ENCODE measurements around the gene RAI14.

The RAI14 gene

DNA sequence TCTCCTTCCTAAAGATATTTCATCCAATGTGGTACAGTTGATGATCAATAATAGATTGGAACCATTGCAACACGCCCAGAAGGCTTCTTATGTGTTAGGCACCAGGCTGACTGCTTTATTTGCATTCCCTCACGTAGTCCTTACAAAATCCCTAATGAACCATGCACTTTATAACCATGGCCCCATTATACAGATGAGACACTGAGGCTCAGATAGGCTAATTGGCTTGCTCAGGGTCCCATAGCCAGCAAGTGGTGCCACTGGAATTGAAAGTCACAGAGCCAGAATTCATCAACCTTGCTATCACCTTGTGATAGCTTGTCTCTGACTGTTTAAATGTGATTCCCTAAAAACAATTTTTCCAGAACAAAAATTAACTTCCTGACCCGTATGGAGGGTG, 27.8 kb upstream of the RAI14 start:
- Histone ChIP-seq H3K4me1 (ENCODE audit: low read length) (no peaks in the 10 kb centered on the region), H4K20me1 (ENCODE audit: insufficient read depth, low read length) (no peaks in the 10 kb centered on the region), H3K9me3 (ENCODE audit: insufficient read depth, low read length) (no peaks in the 10 kb centered on the region), H2AFZ (ENCODE audit: low read depth, low read length) (no peak overlapping the region), H3K79me2 (ENCODE audit: low read length) (no peaks in the 10 kb centered on the region), H3K27ac (ENCODE audit: low read length) (no peak overlapping the region), H3K36me3 (replicated peaks; ENCODE audit: low read depth, low read length) (no peaks in the 10 kb centered on the region), H3K4me3 (ENCODE audit: low read length) (no peak overlapping the region), H3K27me3 (ENCODE audit: low read depth, low read length) (no peaks in the 10 kb centered on the region), H3K9ac (ENCODE audit: low read length) (no peak overlapping the region), H3K4me2 (ENCODE audit: low read length) (no peak overlapping the region)
- TF ChIP-seq, protein P1, sequence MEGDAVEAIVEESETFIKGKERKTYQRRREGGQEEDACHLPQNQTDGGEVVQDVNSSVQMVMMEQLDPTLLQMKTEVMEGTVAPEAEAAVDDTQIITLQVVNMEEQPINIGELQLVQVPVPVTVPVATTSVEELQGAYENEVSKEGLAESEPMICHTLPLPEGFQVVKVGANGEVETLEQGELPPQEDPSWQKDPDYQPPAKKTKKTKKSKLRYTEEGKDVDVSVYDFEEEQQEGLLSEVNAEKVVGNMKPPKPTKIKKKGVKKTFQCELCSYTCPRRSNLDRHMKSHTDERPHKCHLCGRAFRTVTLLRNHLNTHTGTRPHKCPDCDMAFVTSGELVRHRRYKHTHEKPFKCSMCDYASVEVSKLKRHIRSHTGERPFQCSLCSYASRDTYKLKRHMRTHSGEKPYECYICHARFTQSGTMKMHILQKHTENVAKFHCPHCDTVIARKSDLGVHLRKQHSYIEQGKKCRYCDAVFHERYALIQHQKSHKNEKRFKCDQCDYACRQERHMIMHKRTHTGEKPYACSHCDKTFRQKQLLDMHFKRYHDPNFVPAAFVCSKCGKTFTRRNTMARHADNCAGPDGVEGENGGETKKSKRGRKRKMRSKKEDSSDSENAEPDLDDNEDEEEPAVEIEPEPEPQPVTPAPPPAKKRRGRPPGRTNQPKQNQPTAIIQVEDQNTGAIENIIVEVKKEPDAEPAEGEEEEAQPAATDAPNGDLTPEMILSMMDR (IDR thresholded peaks at IDR 0.05; ENCODE audit: low read depth, low read length): no peak
- no peak for TF ChIP-seq EZH2phosphoT487 (IDR thresholded peaks at IDR 0.05; ENCODE audit: low read depth)

DNA sequence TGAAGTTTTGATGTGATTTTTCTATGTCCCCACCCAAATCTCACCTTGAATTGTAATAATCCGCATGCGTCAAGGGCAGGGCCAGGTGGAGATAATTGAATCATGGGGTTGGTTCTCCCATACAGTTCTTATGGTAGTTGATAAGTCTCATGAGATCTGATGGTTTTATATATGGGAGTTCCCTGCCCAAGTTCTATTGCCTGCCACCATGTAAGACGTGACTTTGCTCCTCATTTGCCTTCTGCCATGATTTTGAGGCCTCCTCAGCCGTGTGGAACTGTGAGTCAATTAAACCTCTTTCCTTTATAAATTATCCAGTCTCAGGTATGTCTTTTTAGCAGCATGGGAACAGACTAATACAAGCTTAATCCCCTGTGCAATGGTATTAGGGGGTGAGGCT, 25.5 kb upstream of the RAI14 start:
- Histone ChIP-seq H2AFZ (ENCODE audit: low read depth, low read length) (no peak overlapping the region), H4K20me1 (ENCODE audit: insufficient read depth, low read length) (no peaks in the 10 kb centered on the region), H3K4me3 (ENCODE audit: low read length) (no peak overlapping the region), H3K4me1 (ENCODE audit: low read length) (no peaks in the 10 kb centered on the region), H3K9ac (ENCODE audit: low read length) (no peak overlapping the region), H3K4me2 (ENCODE audit: low read length) (no peak overlapping the region), H3K27ac (ENCODE audit: low read length) (no peak overlapping the region), H3K36me3 (replicated peaks; ENCODE audit: low read depth, low read length) (no peaks in the 10 kb centered on the region), H3K27me3 (ENCODE audit: low read depth, low read length) (no peaks in the 10 kb centered on the region), H3K79me2 (ENCODE audit: low read length) (no peaks in the 10 kb centered on the region), H3K9me3 (ENCODE audit: insufficient read depth, low read length) (no peaks in the 10 kb centered on the region)
- no peak for TF ChIP-seq EZH2phosphoT487 (IDR thresholded peaks at IDR 0.05; ENCODE audit: low read depth)
- TF ChIP-seq, protein P1 (IDR thresholded peaks at IDR 0.05; ENCODE audit: low read depth, low read length): no peak

DNA sequence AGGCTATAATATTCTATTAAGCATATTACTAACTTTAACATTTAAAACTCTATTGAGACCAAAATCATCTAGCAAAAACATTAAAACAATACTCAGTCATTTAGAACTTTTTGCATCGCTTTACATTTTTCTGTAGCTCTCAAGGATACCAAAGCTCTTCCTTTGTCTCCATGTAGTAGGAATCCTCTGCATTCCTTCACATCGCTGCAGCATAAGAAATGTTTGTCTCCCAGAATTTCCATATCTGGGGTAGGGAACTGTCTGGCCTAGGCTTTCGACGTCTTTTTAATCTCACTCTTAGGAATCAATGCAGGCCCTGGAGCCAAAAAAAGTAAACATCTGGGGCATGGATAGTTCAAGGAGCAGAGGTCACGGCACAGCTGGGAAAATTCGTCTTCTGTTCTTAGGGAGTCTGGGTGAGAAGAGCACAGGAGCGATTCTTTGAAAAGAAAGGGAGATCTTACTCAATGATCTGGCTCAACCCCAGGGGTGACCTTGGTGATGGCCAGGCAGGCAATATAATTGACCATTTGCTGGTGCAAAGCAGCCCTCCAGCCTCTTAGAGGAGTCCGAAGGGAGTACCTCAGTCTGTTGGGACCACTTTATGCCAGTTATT, 23.2 kb upstream of the RAI14 start:
- H4K20me1 ChIP-seq (ENCODE audit: insufficient read depth, low read length): no peaks in the 10 kb centered on the region
- no peaks in the 10 kb centered on the region for H3K27me3 ChIP-seq (ENCODE audit: low read depth, low read length)
- no peak overlapping the region for H2AFZ ChIP-seq (ENCODE audit: low read depth, low read length)
- H3K9ac ChIP-seq (ENCODE audit: low read length): no peak overlapping the region
- peaks cover 1% of the 10 kb centered on the region for H3K4me1 ChIP-seq (ENCODE audit: low read length)
- H3K4me2 ChIP-seq (ENCODE audit: low read length): no peak overlapping the region
- H3K27ac ChIP-seq (ENCODE audit: low read length): no peak overlapping the region
- H3K36me3 ChIP-seq (replicated peaks; ENCODE audit: low read depth, low read length): peaks cover 7% of the 10 kb centered on the region
- TF ChIP-seq EZH2phosphoT487 (IDR thresholded peaks at IDR 0.05; ENCODE audit: low read depth): no peak
- TF ChIP-seq, protein P1 (IDR thresholded peaks at IDR 0.05; ENCODE audit: low read depth, low read length): no peak
- H3K79me2 ChIP-seq (ENCODE audit: low read length): no peaks in the 10 kb centered on the region
- no peak overlapping the region for H3K4me3 ChIP-seq (ENCODE audit: low read length)
- H3K9me3 ChIP-seq (ENCODE audit: insufficient read depth, low read length): peaks cover 7% of the 10 kb centered on the region; the same call in 1 of the 2 replicates

DNA sequence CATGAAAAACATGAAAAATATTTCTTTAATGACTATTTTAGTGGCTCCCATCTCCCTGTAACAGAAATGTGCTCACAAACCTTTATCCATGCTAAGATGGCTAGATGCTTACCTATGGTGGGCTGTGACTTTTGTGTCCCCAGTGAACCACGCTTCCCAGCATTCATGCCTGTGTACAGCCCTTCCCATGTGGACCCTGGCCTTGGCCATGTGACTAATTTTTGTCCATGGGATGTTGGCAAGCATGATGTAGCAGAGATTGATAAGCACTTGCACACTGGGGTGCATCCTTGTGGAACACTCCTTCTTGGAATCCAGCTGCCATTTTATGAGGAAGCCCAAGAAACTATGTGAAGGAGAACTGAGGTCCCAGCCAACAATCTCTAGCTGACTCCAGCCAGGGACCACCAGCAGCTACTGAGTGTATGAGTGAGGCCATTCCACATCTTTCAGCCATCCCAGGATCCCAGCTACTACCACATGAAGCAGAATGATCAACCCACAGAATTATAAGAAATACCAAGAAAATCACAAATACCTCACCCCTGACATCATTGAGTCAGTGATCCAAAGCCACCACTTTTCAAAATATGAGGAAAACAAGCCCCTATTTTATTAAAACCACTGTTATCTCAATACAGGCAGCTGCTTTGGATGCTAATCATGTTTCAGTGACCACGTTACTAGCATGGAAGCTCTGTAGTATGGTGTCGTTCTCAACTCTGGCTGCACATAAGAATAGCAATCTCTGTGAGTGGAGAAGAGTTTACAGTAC, 16.1 kb upstream of the RAI14 start:
- Histone ChIP-seq H4K20me1 (ENCODE audit: insufficient read depth, low read length) (no peaks in the 10 kb centered on the region), H3K9me3 (ENCODE audit: insufficient read depth, low read length) (peaks cover 7% of the 10 kb centered on the region; the same call in 1 of the 2 replicates), H3K36me3 (replicated peaks; ENCODE audit: low read depth, low read length) (peaks cover 7% of the 10 kb centered on the region), H3K4me2 (ENCODE audit: low read length) (no peak overlapping the region), H2AFZ (ENCODE audit: low read depth, low read length) (no peak overlapping the region), H3K9ac (ENCODE audit: low read length) (no peak overlapping the region), H3K4me3 (ENCODE audit: low read length) (no peak overlapping the region), H3K4me1 (ENCODE audit: low read length) (peaks cover 23% of the 10 kb centered on the region), H3K27me3 (ENCODE audit: low read depth, low read length) (no peaks in the 10 kb centered on the region), H3K79me2 (ENCODE audit: low read length) (no peaks in the 10 kb centered on the region), H3K27ac (ENCODE audit: low read length) (no peak overlapping the region)
- TF ChIP-seq, protein P1 (IDR thresholded peaks at IDR 0.05; ENCODE audit: low read depth, low read length): no peak
- no peak for TF ChIP-seq EZH2phosphoT487 (IDR thresholded peaks at IDR 0.05; ENCODE audit: low read depth)

All from OCI-LY3 (cell line).